Mammary epithelial cell (primary cell): Measurements from ENCODE around the gene MGAT5.

Experiments
- EZH2 ChIP-seq: IDR thresholded peaks from 2 replicates; pipeline ENCODE4 v1.6.1; 2012; ENCODE audit warnings: low read length, inconsistent platforms, borderline replicate concordance
- TF ChIP-seq, protein P1 (sequence below), 2 donors: IDR thresholded peaks in 1 of 2; conservative IDR thresholded peaks in 1 of 2; 2 replicates each; pipeline ENCODE4 v1.5.1; 2011 to 2012; ENCODE audit warnings: inconsistent platforms in 2 of 2, low read length in 2 of 2, mild to moderate bottlenecking in 2 of 2, control low read depth in 1 of 2, low read depth in 1 of 2; ENCODE audit not compliant: insufficient read depth in 1 of 2; ENCODE audit errors: extremely low read depth in 1 of 2

DNA sequence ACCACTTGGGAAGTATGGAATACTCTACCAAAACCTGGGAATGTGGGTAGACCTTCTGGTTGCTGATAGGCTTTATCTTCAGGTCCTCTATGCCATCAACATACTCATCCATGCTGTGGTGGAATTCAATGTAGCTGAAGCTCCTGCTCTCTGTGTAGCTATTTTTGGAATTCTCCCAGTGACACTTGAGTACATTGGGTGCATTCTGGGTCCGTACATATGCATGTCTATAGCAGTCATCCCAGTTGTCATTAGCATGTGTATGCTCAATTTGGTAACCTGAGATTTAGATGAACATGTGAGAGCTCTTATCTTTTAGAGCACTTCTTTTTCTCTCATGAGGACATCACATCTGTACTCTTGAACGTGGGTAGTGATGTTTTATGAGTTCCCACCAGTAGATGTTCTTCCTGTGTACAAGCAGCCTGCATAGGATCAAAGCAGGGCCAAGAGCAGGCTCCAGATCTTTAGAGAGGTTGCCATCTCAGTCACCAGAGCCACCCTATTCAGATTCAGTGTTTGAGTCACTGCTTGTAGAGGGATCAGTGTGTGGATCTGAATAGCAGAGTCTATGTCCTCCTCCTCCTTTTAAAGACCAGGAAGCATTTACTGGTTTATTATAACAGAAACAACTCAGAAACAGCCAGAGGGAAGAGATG is 65.9 kb downstream of the MGAT5 start:
- TF ChIP-seq, protein P1, sequence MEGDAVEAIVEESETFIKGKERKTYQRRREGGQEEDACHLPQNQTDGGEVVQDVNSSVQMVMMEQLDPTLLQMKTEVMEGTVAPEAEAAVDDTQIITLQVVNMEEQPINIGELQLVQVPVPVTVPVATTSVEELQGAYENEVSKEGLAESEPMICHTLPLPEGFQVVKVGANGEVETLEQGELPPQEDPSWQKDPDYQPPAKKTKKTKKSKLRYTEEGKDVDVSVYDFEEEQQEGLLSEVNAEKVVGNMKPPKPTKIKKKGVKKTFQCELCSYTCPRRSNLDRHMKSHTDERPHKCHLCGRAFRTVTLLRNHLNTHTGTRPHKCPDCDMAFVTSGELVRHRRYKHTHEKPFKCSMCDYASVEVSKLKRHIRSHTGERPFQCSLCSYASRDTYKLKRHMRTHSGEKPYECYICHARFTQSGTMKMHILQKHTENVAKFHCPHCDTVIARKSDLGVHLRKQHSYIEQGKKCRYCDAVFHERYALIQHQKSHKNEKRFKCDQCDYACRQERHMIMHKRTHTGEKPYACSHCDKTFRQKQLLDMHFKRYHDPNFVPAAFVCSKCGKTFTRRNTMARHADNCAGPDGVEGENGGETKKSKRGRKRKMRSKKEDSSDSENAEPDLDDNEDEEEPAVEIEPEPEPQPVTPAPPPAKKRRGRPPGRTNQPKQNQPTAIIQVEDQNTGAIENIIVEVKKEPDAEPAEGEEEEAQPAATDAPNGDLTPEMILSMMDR (conservative IDR thresholded peaks at IDR 0.05 in 1 of 2, IDR thresholded peaks at IDR 0.05 in 1 of 2; ENCODE audit: extremely low read depth in 1 of 2, insufficient read depth in 1 of 2, low read depth in 1 of 2, low read length in 2 of 2) = no peak
- no peak for TF ChIP-seq EZH2
